HuH-7 (cell line): ENCODE results near the gene PRAMEF7.
"Not testable (repeated sequence)": the region's sequence is repeated elsewhere in the genome, so short reads cannot be mapped to it uniquely, and the experiment has no call there.

ENCODE experiments used
- DNase-seq: peaks from one replicate; pipeline ENCODE4 v3.0.0; 2011; ENCODE audit warnings: low spot score

The PRAMEF7 gene

GRCh38 chr1:12916310-12916709 is at the start of gene PRAMEF7:
TSS of gene PRAMEF7 (plus strand) at chr1:12916610. CDS start at chr1:12917693, 1,083 bp downstream.
- not testable (repeated sequence) for DNase-seq

DNA sequence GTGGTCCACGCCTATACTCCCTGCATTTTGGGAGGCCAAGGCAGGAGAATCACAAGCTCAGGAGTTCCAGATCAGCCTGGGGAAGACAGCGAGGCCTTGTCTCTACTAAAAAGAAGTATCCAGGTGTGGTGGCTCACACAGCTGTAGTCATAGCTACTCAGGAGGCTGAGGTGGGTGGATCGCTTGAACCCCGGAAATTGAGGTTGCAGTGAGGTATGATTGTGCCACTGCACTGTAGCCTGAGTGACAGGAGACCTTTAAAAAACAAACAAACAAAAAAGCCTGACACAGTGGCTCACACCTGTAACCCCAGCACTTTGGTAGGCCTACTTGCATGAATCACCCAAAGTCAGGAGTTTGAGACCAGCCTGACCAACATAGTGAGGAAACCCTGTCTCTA is 38.0 kb upstream of the PRAMEF7 start:
- not testable (repeated sequence) for DNase-seq

DNA sequence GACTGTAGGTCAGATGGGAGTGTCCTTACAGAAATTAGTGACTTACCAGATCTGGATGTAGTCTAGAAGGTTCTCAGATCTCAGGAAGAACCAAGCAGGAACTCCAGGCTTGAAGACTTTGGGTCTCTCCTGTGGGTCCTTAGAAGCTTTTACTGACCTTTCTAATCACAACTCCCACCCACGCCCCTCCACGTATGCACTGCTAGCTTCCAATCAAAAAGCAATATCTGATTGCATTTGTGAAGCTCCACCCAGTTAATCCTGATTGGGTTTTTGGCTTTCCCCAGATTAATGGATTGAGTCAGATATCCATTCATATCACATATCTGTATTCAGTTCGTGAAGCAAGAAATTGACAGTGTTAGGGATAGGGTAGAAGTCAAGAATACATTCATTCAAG is 30.3 kb upstream of the PRAMEF7 start, which contains the start of gene PRAMEF4:
Gene PRAMEF4 (minus strand): TSS at position 101 of the 400 bp plus-strand sequence. CDS start 2,807 bp downstream, outside the sequence.
- DNase-seq, result not testable (repeated sequence)

- not testable (repeated sequence) for DNase-seq
Measured at GRCh38 chr1:12898170-12898569, 18.2 kb upstream of the PRAMEF7 start, which contains the start of gene PRAMEF10. TSS of gene PRAMEF10 (minus strand) at chr1:12898270. CDS start at chr1:12895847, 2,423 bp downstream.

DNA sequence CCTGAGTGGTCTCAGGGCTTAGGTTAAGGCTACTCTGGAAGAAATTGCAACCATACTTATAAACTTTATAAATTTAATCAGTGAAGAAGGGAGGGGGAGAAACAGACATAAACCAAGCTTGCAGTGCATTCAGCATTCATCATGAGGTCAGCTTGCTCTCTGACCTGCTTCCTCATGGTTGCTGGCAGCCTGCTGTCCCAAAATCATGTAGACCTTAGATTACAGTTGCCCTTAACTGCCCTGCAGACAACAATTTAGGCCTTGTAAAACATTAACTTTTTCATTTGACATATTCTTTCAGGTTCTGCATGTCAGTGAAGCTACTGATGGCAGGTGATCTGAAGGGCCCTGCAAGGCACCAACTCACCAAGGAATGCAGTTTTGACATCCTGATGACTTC is 17.2 kb upstream of the PRAMEF7 start:
- not testable (repeated sequence) for DNase-seq

DNA sequence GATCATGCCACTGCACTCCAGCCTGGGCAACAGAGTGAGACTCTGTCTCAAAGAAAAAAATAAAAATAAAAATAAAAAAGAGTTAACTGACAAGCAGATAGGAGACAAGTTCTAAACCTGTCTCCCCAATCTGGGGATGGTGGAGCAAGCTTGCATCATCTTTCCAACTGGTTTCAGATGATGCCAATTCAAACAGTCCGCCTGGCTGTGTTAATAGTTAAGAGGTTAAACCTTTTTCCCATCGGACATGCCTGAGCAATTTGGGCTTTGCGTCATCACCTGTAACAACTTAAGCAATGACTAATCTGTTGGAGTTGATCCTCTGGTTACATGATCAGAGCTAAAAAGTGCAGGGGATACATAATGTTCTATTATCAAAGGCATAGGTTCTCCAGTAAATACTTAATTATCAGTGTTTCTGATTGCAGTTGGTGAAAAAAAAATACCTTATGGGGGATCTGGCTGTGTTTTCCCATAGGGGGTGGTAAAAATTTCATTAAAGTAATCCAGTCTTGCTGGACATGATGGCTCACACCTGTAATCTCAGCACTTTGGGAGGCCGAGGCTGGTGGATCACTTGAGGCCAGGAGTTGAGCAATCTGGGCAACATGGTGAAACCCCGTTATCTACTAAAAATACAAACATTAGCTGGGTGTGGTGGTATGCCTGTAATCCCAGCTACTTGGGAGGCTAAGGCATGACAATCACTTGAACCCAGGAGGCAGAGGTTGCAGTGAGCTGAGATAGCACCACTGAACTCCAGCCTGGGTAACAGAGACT is 12.4 kb upstream of the PRAMEF7 start:
- not testable (repeated sequence) for DNase-seq

GRCh38 chr1:12921749-12922148 is 5.3 kb downstream of the PRAMEF7 start:
- DNase-seq, result not testable (repeated sequence)

GRCh38 chr1:12924368-12924767 is 8.0 kb downstream of the PRAMEF7 start:
- not testable (repeated sequence) for DNase-seq

GRCh38 chr1:12947480-12947879 is 31.1 kb downstream of the PRAMEF7 start, which contains the start of gene PRAMEF6:
TSS of gene PRAMEF6 (minus strand) at chr1:12947580. CDS start at chr1:12942518, 5,062 bp downstream.
- DNase-seq, result not testable (repeated sequence)
